Vagina (tissue), 2 donors: ENCODE results near the gene AHSG.

ENCODE experiments used
- POLR2A ChIP-seq, 2 donors: fragments of 450-650 bp; IDR thresholded peaks; one replicate each; pipeline ENCODE4 v1.6.1; 2017; ENCODE audit warnings: antibody characterized with exemption in 2 of 2, mild to moderate bottlenecking in 2 of 2, moderate library complexity in 2 of 2
- TF ChIP-seq, protein P1 (sequence below), 3 experiments: fragments of 450-650 bp in 2 of 3; fragments of 200-600 bp in 1 of 3; sonication (generic) in 1 of 3; IDR thresholded peaks; one replicate each; pipeline ENCODE4 v1.5.1; 2017 to 2019; ENCODE audit warnings: antibody characterized with exemption in 3 of 3, mild to moderate bottlenecking in 2 of 3, moderate library complexity in 2 of 3

DNA sequence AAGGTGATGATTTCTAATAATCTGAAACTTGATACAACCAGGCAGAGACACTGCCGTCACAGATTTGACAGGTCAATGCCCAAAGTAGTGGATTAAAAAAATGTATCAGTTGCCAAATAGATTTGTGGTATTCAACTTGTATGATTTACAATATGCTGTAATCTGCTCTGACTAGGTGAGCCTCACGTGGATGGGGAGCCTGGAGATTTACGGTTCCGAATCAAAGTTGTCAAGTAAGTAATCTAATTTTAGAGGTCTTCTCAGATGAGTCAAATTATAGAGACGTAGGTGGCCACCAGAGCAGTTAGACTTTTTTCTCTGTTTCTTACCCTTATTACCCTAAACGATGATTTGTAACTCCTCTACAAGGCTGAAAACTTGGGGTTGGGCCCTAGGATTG, 30.3 kb upstream of the AHSG start:
- TF ChIP-seq, protein P1, sequence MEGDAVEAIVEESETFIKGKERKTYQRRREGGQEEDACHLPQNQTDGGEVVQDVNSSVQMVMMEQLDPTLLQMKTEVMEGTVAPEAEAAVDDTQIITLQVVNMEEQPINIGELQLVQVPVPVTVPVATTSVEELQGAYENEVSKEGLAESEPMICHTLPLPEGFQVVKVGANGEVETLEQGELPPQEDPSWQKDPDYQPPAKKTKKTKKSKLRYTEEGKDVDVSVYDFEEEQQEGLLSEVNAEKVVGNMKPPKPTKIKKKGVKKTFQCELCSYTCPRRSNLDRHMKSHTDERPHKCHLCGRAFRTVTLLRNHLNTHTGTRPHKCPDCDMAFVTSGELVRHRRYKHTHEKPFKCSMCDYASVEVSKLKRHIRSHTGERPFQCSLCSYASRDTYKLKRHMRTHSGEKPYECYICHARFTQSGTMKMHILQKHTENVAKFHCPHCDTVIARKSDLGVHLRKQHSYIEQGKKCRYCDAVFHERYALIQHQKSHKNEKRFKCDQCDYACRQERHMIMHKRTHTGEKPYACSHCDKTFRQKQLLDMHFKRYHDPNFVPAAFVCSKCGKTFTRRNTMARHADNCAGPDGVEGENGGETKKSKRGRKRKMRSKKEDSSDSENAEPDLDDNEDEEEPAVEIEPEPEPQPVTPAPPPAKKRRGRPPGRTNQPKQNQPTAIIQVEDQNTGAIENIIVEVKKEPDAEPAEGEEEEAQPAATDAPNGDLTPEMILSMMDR (IDR thresholded peaks at IDR 0.05) = no peak
- no peak for TF ChIP-seq POLR2A (IDR thresholded peaks at IDR 0.05)
